8988T (cell line): ENCODE data around the gene LAMTOR5.

ENCODE experiments used
- DNase-seq: peaks from one replicate; pipeline ENCODE4 v3.0.0; 2011

Gene LAMTOR5

GRCh38 chr1:110385369-110385768 lies 22.1 kb downstream of the LAMTOR5 start:
- no peak for DNase-seq

GRCh38 chr1:110384581-110385321 lies 22.7 kb downstream of the LAMTOR5 start:
- DNase-seq = no peak

DNA sequence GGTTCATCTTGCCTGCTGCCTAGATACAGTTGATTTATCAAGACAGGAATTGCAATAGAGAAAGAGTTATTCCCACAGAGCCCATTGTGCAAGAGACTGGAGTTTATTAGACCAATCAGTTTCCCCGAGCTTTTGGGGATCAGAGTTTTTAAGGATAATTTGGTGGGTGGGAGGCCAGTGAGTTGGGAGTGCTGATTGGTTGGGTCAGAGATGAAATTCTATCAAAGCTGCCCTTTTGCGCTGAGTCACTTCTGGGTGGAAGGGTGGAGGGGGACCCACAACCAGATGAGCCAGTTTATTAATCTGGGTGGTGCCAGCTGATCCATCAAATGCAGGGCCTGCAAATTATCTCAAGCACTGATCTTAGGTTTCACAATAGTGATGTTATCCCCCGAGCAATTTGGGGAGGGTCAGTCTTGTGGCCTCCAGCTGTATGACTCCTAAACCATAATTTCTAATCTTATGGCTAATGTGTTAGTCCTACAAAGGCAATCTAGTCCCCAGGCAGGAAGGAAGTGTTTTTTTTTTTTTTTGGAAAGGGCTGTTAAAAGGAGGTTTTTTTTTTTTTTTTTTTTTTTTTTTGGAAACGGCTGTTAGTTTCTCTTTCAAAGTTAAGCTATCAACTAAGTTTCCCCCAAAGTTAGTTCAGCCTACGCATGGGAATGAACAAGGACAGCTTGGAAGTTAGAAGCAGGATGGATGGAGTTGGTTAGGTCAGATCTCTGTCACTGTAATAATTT lies 24.1 kb downstream of the LAMTOR5 start:
- DNase-seq = no peak

DNA sequence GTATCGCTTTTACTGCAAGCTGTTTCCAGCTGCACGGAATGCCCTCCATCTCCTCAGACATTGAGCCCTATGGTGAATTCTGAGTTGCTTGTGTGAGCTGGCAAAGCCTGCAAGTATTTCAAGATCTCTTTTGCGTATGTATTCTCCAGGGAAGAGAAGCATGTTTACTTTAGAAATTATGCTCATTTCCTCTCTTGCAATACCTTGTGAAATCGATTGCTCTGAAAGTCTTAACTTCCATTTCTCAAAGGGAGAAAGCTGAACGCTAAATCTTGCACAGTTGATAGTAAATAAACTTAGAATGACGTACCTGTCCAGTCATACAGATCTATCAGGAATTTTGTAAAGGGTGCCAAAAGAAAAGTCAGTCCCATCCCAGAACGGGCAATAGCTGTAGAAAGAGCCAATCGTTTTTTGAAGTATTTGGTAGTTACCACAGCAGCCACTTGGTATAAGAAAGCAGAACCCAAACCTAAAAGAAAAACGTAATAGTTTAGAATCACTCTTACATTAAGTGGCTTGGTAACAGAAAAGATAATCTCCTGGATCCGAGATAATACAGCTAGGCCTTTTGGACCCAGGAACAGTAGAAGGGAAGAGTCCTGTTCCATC lies 26.7 kb downstream of the LAMTOR5 start:
- no peak for DNase-seq

DNA sequence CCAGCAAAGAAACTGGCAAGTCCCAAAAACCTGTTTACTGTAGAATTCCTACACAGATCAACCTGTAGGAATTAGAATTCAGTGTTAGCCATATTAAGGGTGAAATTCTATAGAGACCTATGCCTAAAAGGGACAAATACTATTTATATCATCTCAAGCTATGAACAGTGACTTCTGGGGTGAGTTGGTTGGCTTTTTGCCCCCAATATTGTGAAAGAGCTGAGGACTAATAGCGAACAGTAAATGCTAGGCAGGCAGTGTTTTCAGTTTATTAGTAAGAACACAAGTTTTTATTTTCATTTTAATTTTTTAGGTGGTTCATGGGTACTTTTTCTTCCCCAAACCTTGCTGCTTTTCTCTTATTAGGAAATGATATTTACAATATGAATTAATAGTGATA lies 32.0 kb downstream of the LAMTOR5 start:
- DNase-seq = no peak

- DNase-seq = no peak
Observed at GRCh38 chr1:110370827-110371226, 36.7 kb downstream of the LAMTOR5 start.

DNA sequence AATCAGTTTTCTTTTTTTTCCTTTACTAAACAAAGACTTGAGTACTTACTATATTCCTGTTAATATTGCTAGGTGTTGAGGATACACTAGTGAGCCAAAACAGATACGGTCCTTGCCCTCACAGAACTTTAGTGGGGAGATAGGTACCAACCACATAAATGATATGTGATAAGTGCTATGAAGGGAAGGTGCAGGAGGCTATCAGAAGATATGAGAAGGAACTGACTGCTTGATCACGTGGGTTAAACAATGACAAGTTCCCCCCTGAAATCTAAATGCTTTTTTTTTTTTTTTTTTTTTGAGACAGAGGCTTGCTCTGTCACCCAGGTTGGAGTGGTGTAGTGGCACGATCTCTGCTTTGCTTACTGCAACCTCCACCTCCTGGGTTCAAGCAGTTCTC lies 43.3 kb downstream of the LAMTOR5 start:
- DNase-seq = no peak

DNA sequence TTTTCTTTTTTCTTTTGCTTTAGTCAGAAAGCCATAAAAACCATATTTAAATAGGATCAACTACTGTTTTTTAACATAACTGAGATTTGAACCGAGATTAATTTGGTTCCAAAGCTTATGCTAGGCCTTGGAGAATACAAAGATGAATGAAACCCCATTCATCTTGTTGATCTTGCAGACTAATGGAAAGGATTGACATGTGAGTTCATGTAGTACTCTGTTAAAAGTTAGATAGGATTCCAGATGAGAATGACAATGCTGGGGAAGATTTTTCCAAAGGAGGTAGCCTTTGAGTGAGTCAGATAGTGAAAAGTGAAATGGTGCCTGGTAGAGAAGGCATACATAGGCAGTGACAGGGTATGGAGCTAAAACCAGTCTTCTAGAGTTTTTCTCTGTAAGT lies 45.6 kb downstream of the LAMTOR5 start:
- DNase-seq = no peak

DNA sequence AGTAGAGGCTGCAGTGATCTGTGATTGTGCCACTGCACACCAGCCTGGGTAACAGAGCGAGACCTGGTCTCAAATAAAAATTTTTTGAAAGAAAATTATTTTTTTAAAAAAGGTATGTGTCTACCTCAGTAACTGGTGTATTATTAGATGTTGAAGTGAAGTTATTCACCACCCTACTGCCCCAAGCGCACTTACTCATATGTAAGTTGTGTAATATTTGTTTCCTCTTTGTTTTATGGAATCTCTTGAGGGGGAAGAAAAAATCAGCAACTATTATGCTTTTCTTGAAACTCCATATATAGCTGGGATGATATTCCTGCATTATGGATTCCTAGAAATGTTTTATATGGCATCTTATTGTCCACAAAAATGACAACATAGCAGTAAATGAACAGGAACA lies 47.1 kb downstream of the LAMTOR5 start:
- no peak for DNase-seq

DNA sequence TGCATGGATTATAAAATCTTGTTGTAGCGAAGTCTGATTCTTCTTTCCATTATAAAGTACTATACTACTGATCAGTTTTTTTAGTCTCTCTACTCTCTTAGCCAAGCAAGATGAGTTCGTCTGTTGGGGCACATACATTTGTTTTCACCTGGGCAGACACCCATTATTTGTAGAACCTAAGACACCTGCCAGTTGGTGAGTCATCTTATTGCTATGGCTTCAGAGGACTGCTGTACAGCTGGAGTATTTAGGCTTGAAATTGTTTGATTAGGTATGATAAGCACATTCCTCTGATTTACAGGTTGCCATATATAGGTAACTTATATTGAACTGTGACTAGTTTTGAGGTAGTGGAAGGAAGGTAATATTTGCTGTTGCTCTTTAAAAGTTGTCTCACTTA lies 51.1 kb downstream of the LAMTOR5 start:
- DNase-seq = no peak

- DNase-seq = no peak
Observed at GRCh38 chr1:110355321-110355720, 52.2 kb downstream of the LAMTOR5 start.
